ENCODE measurements around the gene ATP2B2.

GRCh38 chr3:10511809-10512494, 6.6 kb upstream of the ATP2B2 start:
- TF ChIP-seq CTCF (IDR thresholded peaks at IDR 0.05), result no peak
- no peak for TF ChIP-seq POLR2A (IDR thresholded peaks at IDR 0.05)

All from uterus (tissue), 2 donors.